HG02852 (cell line): ENCODE results near the gene CRIP1.

Source experiments
- ATAC-seq: cut with Tn5 transposase; IDR thresholded peaks from one replicate; pipeline ENCODE4 v1.9.1; 2021; ENCODE audit warnings: mild to moderate bottlenecking, moderate library complexity; ENCODE audit not compliant: unreplicated experiment

The CRIP1 gene

GRCh38 chr14:105486163-105486973 lies at the start of gene CRIP1:
Gene CRIP1 (plus strand): TSS chr14:105486886. CDS start chr14:105487260, 374 bp downstream.
- no peak for ATAC-seq

- ATAC-seq: no peak
These were observed 49.6 kb upstream of the CRIP1 start for GRCh38 chr14:105436891-105437722.

- no peak for ATAC-seq
These were observed 48.8 kb upstream of the CRIP1 start for GRCh38 chr14:105437723-105438500.

- no peak for ATAC-seq
These were observed 47.5 kb upstream of the CRIP1 start for GRCh38 chr14:105439179-105439578.

- ATAC-seq: no peak
These were observed 46.8 kb upstream of the CRIP1 start for GRCh38 chr14:105439710-105440553.

GRCh38 chr14:105440554-105440900 lies 46.2 kb upstream of the CRIP1 start:
- no peak for ATAC-seq

- ATAC-seq: no peak
These were observed 45.7 kb upstream of the CRIP1 start for GRCh38 chr14:105440992-105441391.

GRCh38 chr14:105442125-105442524 lies 44.6 kb upstream of the CRIP1 start:
- no peak for ATAC-seq

- no peak for ATAC-seq
These were observed 43.9 kb upstream of the CRIP1 start for GRCh38 chr14:105442834-105443233.

GRCh38 chr14:105444859-105445258 lies 41.8 kb upstream of the CRIP1 start:
- no peak for ATAC-seq

- no peak for ATAC-seq
These were observed 41.4 kb upstream of the CRIP1 start for GRCh38 chr14:105445290-105445689.

GRCh38 chr14:105445901-105446845 lies 40.5 kb upstream of the CRIP1 start:
- ATAC-seq: no peak

- ATAC-seq: no peak
These were observed 39.7 kb upstream of the CRIP1 start for GRCh38 chr14:105446971-105447370.

- ATAC-seq: no peak
These were observed 38.7 kb upstream of the CRIP1 start for GRCh38 chr14:105447651-105448640.

- ATAC-seq: peak; percentile 43
These were observed 38.0 kb upstream of the CRIP1 start for GRCh38 chr14:105448706-105449111.

GRCh38 chr14:105449276-105450122 lies 37.2 kb upstream of the CRIP1 start:
- ATAC-seq: no peak

GRCh38 chr14:105450123-105450505 lies 36.6 kb upstream of the CRIP1 start:
- ATAC-seq: no peak
